Measurements from ENCODE around the gene PROX2. TPM values are rescaled to one million over a fixed set of nuclear protein-coding genes. Genes with fewer than 3 reads are reported as not detected.

PROX2 gene
- total RNA-seq, 1 experiment from 2014 or later, result not detected

- Histone ChIP-seq H3K4me1 (ENCODE audit: insufficient read depth, low read length) (no peaks in the 10 kb centered on the region), H3K4me2 (ENCODE audit: low read length) (no peak overlapping the region), H3K4me3 (ENCODE audit: low read length) (no peak overlapping the region), H3K27ac (ENCODE audit: low read length) (no peak overlapping the region), H3K9ac (ENCODE audit: low read length) (no peak overlapping the region), H4K20me1 (ENCODE audit: low read length) (no peaks in the 10 kb centered on the region), H2AFZ (ENCODE audit: low read length) (no peak overlapping the region), H3K9me3 (ENCODE audit: low read length) (no peaks in the 10 kb centered on the region), H3K27me3 (ENCODE audit: low read length) (no peaks in the 10 kb centered on the region), H3K9me2 (replicated peaks; ENCODE audit: low read length) (no peaks in the 10 kb centered on the region), H3F3A (ENCODE audit: low read length, unreplicated experiment) (no peaks in the 10 kb centered on the region), H3K79me2 (ENCODE audit: low read length) (no peaks in the 10 kb centered on the region), H3K36me3 (ENCODE audit: low read depth, low read length) (peaks cover 12% of the 10 kb centered on the region)
- ATAC-seq, result no peak
- CTCF ChIA-PET, result no interaction called here
- POLR2A ChIA-PET (ENCODE audit: unreplicated experiment), result no interaction called here
- DNase-seq, result no peak
- TF ChIP-seq EZH2phosphoT487 (IDR thresholded peaks at IDR 0.05; ENCODE audit: borderline replicate concordance, low read length) (no peak), EZH2 (IDR thresholded peaks at IDR 0.05; ENCODE audit: low read length, unreplicated experiment) (no peak)
- TF ChIP-seq, protein P1, sequence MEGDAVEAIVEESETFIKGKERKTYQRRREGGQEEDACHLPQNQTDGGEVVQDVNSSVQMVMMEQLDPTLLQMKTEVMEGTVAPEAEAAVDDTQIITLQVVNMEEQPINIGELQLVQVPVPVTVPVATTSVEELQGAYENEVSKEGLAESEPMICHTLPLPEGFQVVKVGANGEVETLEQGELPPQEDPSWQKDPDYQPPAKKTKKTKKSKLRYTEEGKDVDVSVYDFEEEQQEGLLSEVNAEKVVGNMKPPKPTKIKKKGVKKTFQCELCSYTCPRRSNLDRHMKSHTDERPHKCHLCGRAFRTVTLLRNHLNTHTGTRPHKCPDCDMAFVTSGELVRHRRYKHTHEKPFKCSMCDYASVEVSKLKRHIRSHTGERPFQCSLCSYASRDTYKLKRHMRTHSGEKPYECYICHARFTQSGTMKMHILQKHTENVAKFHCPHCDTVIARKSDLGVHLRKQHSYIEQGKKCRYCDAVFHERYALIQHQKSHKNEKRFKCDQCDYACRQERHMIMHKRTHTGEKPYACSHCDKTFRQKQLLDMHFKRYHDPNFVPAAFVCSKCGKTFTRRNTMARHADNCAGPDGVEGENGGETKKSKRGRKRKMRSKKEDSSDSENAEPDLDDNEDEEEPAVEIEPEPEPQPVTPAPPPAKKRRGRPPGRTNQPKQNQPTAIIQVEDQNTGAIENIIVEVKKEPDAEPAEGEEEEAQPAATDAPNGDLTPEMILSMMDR (conservative IDR thresholded peaks at IDR 0.05; ENCODE audit: low read depth, low read length), result no peak
- no TSS peak for BruUV-seq (replicated peaks)
- intact Hi-C loops (cut with micrococcal nuclease), result no loop called here
These were observed 39.5 kb downstream of the PROX2 start for GRCh38 chr14:74836251-74836960.

DNA sequence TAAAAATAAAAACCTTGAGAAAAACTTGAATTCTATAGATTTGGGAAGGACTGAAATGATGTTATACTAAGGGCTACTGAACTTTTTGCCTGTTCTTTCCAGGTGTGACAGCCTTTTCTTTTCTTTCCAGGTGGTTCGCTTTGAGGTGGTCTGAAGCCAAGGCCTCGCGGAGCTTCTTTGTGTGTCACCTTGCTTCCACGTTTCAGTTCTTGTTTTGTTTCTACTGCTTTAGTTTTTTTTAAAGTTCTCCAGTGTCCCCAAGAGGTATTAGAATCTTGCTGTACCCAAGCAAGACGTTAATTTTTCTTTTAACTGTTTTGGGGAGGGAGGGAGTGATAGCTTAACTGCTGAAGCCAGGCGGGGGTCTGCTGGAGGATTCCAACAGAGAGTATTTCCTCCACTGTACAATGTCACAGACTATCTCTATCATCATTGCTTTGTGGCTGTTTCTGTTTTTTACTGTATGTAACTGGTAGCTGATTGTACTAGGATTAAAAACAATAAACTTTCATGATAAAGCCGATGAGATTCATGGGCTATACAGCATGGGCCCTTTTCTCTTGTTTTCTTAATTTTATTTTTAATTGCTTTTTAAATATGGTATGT is 40.2 kb downstream of the PROX2 start:
- Histone ChIP-seq H3F3A (ENCODE audit: low read length, unreplicated experiment) (no peaks in the 10 kb centered on the region), H3K9me3 (ENCODE audit: low read length) (no peaks in the 10 kb centered on the region), H2AFZ (ENCODE audit: low read length) (no peak overlapping the region), H4K20me1 (ENCODE audit: low read length) (no peaks in the 10 kb centered on the region), H3K4me1 (ENCODE audit: insufficient read depth, low read length) (no peaks in the 10 kb centered on the region), H3K4me2 (ENCODE audit: low read length) (no peak overlapping the region), H3K79me2 (ENCODE audit: low read length) (no peaks in the 10 kb centered on the region), H3K4me3 (ENCODE audit: low read length) (no peak overlapping the region), H3K9me2 (replicated peaks; ENCODE audit: low read length) (no peaks in the 10 kb centered on the region), H3K27me3 (ENCODE audit: low read length) (no peaks in the 10 kb centered on the region), H3K36me3 (ENCODE audit: low read depth, low read length) (peaks cover 19% of the 10 kb centered on the region), H3K27ac (ENCODE audit: low read length) (no peak overlapping the region), H3K9ac (ENCODE audit: low read length) (no peak overlapping the region)
- no peak for TF ChIP-seq EZH2 (IDR thresholded peaks at IDR 0.05; ENCODE audit: low read length, unreplicated experiment)
- TF ChIP-seq, protein P1 (conservative IDR thresholded peaks at IDR 0.05; ENCODE audit: low read depth, low read length), result no peak
- TF ChIP-seq EZH2phosphoT487 (IDR thresholded peaks at IDR 0.05; ENCODE audit: borderline replicate concordance, low read length), result no peak
- DNase-seq (no peak), ATAC-seq (no peak)
- intact Hi-C loops (cut with micrococcal nuclease), result no loop called here
- ChIA-PET CTCF (no interaction called here), POLR2A (ENCODE audit: unreplicated experiment) (no interaction called here)
- no TSS peak for BruUV-seq (replicated peaks)
